T-helper 1 cell (primary cell): Measurements from ENCODE around the gene ACTN1.

Experiments used
- DNase-seq, 5 donors: peaks; one replicate each; pipeline ENCODE4 v3.0.0-alpha.2; 2012 to 2020

Gene ACTN1

GRCh38 chr14:68968721-68969120, 10.4 kb downstream of the ACTN1 start:
- DNase-seq: no peak

- peak; percentile 24 to 68 (median 48) for DNase-seq
These were observed 11.1 kb downstream of the ACTN1 start for GRCh38 chr14:68968051-68968450.

GRCh38 chr14:68967459-68967940, 11.6 kb downstream of the ACTN1 start:
- DNase-seq: no peak

- DNase-seq: no peak
These were observed 12.2 kb downstream of the ACTN1 start for GRCh38 chr14:68966872-68967301.

GRCh38 chr14:68965261-68965761, 13.8 kb downstream of the ACTN1 start:
- no peak for DNase-seq

GRCh38 chr14:68964300-68965093, 14.6 kb downstream of the ACTN1 start:
- no peak for DNase-seq

- no peak for DNase-seq
These were observed 16.4 kb downstream of the ACTN1 start for GRCh38 chr14:68962681-68963080.

- DNase-seq: no peak
These were observed 17.1 kb downstream of the ACTN1 start for GRCh38 chr14:68961781-68962584.

GRCh38 chr14:68961361-68961760, 17.7 kb downstream of the ACTN1 start:
- no peak for DNase-seq

- no peak for DNase-seq
These were observed 19.0 kb downstream of the ACTN1 start for GRCh38 chr14:68960123-68960522.

- DNase-seq: no peak
These were observed 20.1 kb downstream of the ACTN1 start for GRCh38 chr14:68959035-68959434.

GRCh38 chr14:68958553-68958952, 20.5 kb downstream of the ACTN1 start:
- DNase-seq: no peak

- no peak for DNase-seq
These were observed 21.3 kb downstream of the ACTN1 start for GRCh38 chr14:68957775-68958174.

GRCh38 chr14:68956724-68957123, 22.4 kb downstream of the ACTN1 start:
- DNase-seq: no peak

GRCh38 chr14:68955851-68956179, 23.3 kb downstream of the ACTN1 start:
- no peak for DNase-seq

- no peak for DNase-seq
These were observed 23.8 kb downstream of the ACTN1 start for GRCh38 chr14:68955164-68955850.

GRCh38 chr14:68953196-68953555, 25.9 kb downstream of the ACTN1 start:
- DNase-seq: no peak

- DNase-seq: no peak
These were observed 26.4 kb downstream of the ACTN1 start for GRCh38 chr14:68952531-68953195.

- DNase-seq: no peak
These were observed 27.1 kb downstream of the ACTN1 start for GRCh38 chr14:68951800-68952530.

GRCh38 chr14:68951035-68951797, 27.9 kb downstream of the ACTN1 start:
- no peak for DNase-seq

GRCh38 chr14:68950111-68950510, 29.0 kb downstream of the ACTN1 start:
- DNase-seq: no peak
